Vagina (tissue), 2 donors: ENCODE measurements around the gene PPM1M. TPM values are rescaled to one million over a fixed set of nuclear protein-coding genes. Genes with fewer than 3 reads are reported as not detected.

Experiments used
- DNase-seq, 2 donors: peaks; one replicate each; pipeline ENCODE4 v3.0.0-alpha.2; 2017; ENCODE audit errors: extremely low spot score in 2 of 2
- H3K27ac ChIP-seq: fragments of 200-600 bp; sonication (generic); one replicate; pipeline ENCODE4 v1.5.1; 2019
- H3K27me3 ChIP-seq: fragments of 200-600 bp; sonication (generic); one replicate; pipeline ENCODE4 v1.5.1; 2019
- H3K36me3 ChIP-seq, 2 donors: fragments of 200-600 bp; sonication (generic); one replicate each; pipeline ENCODE4 v1.5.1; 2017 to 2019
- H3K4me1 ChIP-seq: fragments of 200-600 bp; sonication (generic); one replicate; pipeline ENCODE4 v1.5.1; 2019
- H3K4me3 ChIP-seq, 2 donors: fragments of 200-600 bp; sonication (generic); 1 replicate in 1 of 2; 2 replicates in 1 of 2; pipeline ENCODE4 v1.5.1; 2016 to 2019
- H3K9me3 ChIP-seq: fragments of 200-600 bp; sonication (generic); one replicate; pipeline ENCODE4 v1.5.1; 2019
- POLR2A ChIP-seq, 2 donors: fragments of 450-650 bp; IDR thresholded peaks; one replicate each; pipeline ENCODE4 v1.6.1; 2017; ENCODE audit warnings: antibody characterized with exemption in 2 of 2, mild to moderate bottlenecking in 2 of 2, moderate library complexity in 2 of 2
- POLR2AphosphoS5 ChIP-seq, 2 donors: sonication (generic); formaldehyde crosslinking; IDR thresholded peaks; one replicate each; pipeline ENCODE4 v1.9.0; 2017; ENCODE audit warnings: antibody characterized with exemption in 2 of 2, mild to moderate bottlenecking in 2 of 2, low read depth in 1 of 2; ENCODE audit not compliant: insufficient read depth in 1 of 2
- intact Hi-C: fragments of 100-400 bp; cut with DNase I; formaldehyde crosslinking; loops from one replicate; pipeline ENCODE4 v1.15.1; 2023
- total RNA-seq: library from RNA; depleted of rRNA; stranded (reverse); fragments of >200 nt; gene quantifications from one replicate; pipeline ENCODE4 v1.2.3, GENCODE V29; 2016
- TF ChIP-seq, protein P1 (sequence below), 3 experiments: fragments of 450-650 bp in 2 of 3; fragments of 200-600 bp in 1 of 3; sonication (generic) in 1 of 3; IDR thresholded peaks; one replicate each; pipeline ENCODE4 v1.5.1; 2017 to 2019; ENCODE audit warnings: antibody characterized with exemption in 3 of 3, mild to moderate bottlenecking in 2 of 3, moderate library complexity in 2 of 3

Gene PPM1M
- total RNA-seq, 1 donor from 2014 or later: 25.0 TPM

- DNase-seq: no peak
- H3K27ac ChIP-seq: peak overlapping the region; percentile 98
- intact Hi-C loops: no loop called here
Measured at GRCh38 chr3:52240886-52241370, 4.6 kb upstream of the PPM1M start.

GRCh38 chr3:52242039-52242438 lies 3.5 kb upstream of the PPM1M start:
- Histone ChIP-seq H3K27me3 (no peaks in the 10 kb centered on the region), H3K9me3 (no peaks in the 10 kb centered on the region), H3K4me3 (no peak overlapping the region), H3K4me1 (peaks cover 60% of the 10 kb centered on the region), H3K27ac (no peak overlapping the region), H3K36me3 (no peaks in the 10 kb centered on the region)
- TF ChIP-seq, protein P1, sequence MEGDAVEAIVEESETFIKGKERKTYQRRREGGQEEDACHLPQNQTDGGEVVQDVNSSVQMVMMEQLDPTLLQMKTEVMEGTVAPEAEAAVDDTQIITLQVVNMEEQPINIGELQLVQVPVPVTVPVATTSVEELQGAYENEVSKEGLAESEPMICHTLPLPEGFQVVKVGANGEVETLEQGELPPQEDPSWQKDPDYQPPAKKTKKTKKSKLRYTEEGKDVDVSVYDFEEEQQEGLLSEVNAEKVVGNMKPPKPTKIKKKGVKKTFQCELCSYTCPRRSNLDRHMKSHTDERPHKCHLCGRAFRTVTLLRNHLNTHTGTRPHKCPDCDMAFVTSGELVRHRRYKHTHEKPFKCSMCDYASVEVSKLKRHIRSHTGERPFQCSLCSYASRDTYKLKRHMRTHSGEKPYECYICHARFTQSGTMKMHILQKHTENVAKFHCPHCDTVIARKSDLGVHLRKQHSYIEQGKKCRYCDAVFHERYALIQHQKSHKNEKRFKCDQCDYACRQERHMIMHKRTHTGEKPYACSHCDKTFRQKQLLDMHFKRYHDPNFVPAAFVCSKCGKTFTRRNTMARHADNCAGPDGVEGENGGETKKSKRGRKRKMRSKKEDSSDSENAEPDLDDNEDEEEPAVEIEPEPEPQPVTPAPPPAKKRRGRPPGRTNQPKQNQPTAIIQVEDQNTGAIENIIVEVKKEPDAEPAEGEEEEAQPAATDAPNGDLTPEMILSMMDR (IDR thresholded peaks at IDR 0.05): no peak
- no peak for TF ChIP-seq POLR2AphosphoS5 (IDR thresholded peaks at IDR 0.05; ENCODE audit: insufficient read depth in 1 of 2, low read depth in 1 of 2)
- no peak for TF ChIP-seq POLR2A (IDR thresholded peaks at IDR 0.05)
- intact Hi-C loops: no loop called here
- DNase-seq: no peak

More at GRCh38 chr3:52240886-52241370, 4.6 kb upstream of the PPM1M start:
- TF ChIP-seq POLR2A (IDR thresholded peaks at IDR 0.05): no peak
- TF ChIP-seq, protein P1 (IDR thresholded peaks at IDR 0.05): no peak
- TF ChIP-seq POLR2AphosphoS5 (IDR thresholded peaks at IDR 0.05; ENCODE audit: insufficient read depth in 1 of 2, low read depth in 1 of 2): no peak
- H3K36me3 ChIP-seq: no peaks in the 10 kb centered on the region
- H3K4me3 ChIP-seq: no peak overlapping the region
- H3K9me3 ChIP-seq: no peaks in the 10 kb centered on the region
- peaks cover 60% of the 10 kb centered on the region for H3K4me1 ChIP-seq
- H3K27me3 ChIP-seq: no peaks in the 10 kb centered on the region

GRCh38 chr3:52243791-52244628 lies 1.5 kb upstream of the PPM1M start:
- no peaks in the 10 kb centered on the region for H3K27me3 ChIP-seq
- DNase-seq: no peak
- peak overlapping the region; percentile 7 for H3K27ac ChIP-seq
- no peaks in the 10 kb centered on the region for H3K9me3 ChIP-seq
- no peak for TF ChIP-seq POLR2AphosphoS5 (IDR thresholded peaks at IDR 0.05; ENCODE audit: insufficient read depth in 1 of 2, low read depth in 1 of 2)
- TF ChIP-seq POLR2A (IDR thresholded peaks at IDR 0.05): no peak
- TF ChIP-seq, protein P1 (IDR thresholded peaks at IDR 0.05): no peak
- peaks cover 0 to under 1% of the 10 kb centered on the region in 2 donors for H3K36me3 ChIP-seq
- no peak overlapping the region for H3K4me3 ChIP-seq
- peaks cover 48% of the 10 kb centered on the region for H3K4me1 ChIP-seq
- intact Hi-C loops: no loop called here

GRCh38 chr3:52246264-52246620 lies 683 bp downstream of the PPM1M start:
- intact Hi-C loops: no loop called here
- peaks cover 30% of the 10 kb centered on the region for H3K4me1 ChIP-seq
- no peaks in the 10 kb centered on the region for H3K27me3 ChIP-seq
- TF ChIP-seq, protein P1 (IDR thresholded peaks at IDR 0.05): no peak
- TF ChIP-seq POLR2A (IDR thresholded peaks at IDR 0.05) (no peak), POLR2AphosphoS5 (IDR thresholded peaks at IDR 0.05; ENCODE audit: insufficient read depth in 1 of 2, low read depth in 1 of 2) (no peak)
- H3K4me3 ChIP-seq: peak overlapping the region; percentile 62 to 70
- DNase-seq: no peak
- H3K36me3 ChIP-seq: peaks cover 0 to 12% of the 10 kb centered on the region in 2 donors
- no peaks in the 10 kb centered on the region for H3K9me3 ChIP-seq
- H3K27ac ChIP-seq: peak overlapping the region; percentile 91
